ENCODE results near the gene ANO2. TPM values are rescaled to one million over a fixed set of nuclear protein-coding genes. Genes with fewer than 3 reads are reported as not detected.

Gene ANO2
- total RNA-seq, 1 experiment from 2014 or later: not detected

DNA sequence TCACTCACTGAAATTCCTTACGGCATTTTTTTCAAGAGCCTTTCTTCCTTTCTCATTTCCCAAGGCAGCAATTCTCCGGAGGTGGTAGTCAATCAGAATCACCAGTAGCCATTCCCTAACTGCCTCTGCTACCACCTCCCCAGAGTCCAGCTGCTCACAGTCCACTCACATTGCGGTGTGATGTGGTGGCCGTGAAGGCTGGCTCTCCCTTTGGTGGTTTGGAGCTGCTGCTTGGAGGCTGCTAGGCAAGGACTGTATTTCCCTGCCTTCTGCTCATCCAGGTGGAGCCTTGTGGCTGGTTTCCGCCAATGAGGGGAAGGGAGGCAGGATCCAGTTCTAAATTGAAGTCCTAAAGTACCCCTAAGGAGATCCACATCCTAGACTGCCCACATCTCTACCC is 222.0 kb downstream of the ANO2 start:
- H3K36me3 ChIP-seq (ENCODE audit: insufficient read depth, low read length): no peaks in the 10 kb centered on the region
- H4K20me1 ChIP-seq (ENCODE audit: insufficient read depth, low read depth, low read length): no peaks in the 10 kb centered on the region
- H3K4me2 ChIP-seq (ENCODE audit: low read depth, low read length, poor library complexity, severe bottlenecking): no peak overlapping the region
- DNase-seq: no peak
- no peaks in the 10 kb centered on the region for H3K79me2 ChIP-seq (ENCODE audit: low read length)
- no peaks in the 10 kb centered on the region for H3K9me2 ChIP-seq (replicated peaks; ENCODE audit: insufficient read depth, low read length)
- H2AFZ ChIP-seq (ENCODE audit: low read length): no peak overlapping the region
- no peaks in the 10 kb centered on the region for H3K4me1 ChIP-seq (ENCODE audit: low read length)
- H3K9ac ChIP-seq (ENCODE audit: low read length): no peak overlapping the region
- H3K27ac ChIP-seq (ENCODE audit: low read length): no peak overlapping the region
- no peaks in the 10 kb centered on the region for H3K27me3 ChIP-seq (ENCODE audit: low read length)
- H3K4me3 ChIP-seq (ENCODE audit: low read length): no peak overlapping the region
- H3K9me3 ChIP-seq (ENCODE audit: low read length): no peaks in the 10 kb centered on the region

DNA sequence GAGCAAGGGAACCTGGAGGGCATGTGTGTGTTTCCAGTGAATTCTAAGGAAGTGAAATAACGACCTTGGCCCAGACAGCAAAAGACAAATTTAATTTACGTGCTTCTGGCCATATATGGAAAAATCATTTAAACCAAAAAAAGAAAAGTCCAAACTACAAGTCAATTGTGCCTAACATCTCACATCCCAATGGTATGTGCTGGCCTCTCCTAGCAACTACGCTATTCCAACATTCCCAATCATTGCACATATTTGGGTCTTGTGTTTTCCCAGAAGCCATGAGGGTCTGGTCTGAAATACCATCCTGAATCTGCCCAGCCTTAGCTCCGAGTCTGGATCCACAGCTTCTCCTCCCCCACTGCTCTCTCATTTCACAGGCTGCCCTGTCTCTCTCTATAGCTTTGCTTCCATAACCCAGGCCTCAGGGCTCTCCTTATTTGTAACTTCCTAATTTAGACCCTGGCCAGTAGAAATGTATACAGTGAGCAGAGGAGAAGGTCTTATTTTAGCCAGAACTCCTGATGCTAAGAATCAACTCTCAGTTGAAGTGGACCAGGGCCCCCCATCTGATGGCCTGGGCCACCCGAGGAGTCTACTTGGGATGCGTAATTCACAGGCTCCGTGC is 224.6 kb downstream of the ANO2 start:
- no peak for DNase-seq
- Histone ChIP-seq H3K27ac (ENCODE audit: low read length) (no peak overlapping the region), H3K4me2 (ENCODE audit: low read depth, low read length, poor library complexity, severe bottlenecking) (no peak overlapping the region), H3K4me1 (ENCODE audit: low read length) (no peaks in the 10 kb centered on the region), H3K9me3 (ENCODE audit: low read length) (no peaks in the 10 kb centered on the region), H3K79me2 (ENCODE audit: low read length) (no peaks in the 10 kb centered on the region), H2AFZ (ENCODE audit: low read length) (no peak overlapping the region), H4K20me1 (ENCODE audit: insufficient read depth, low read depth, low read length) (no peaks in the 10 kb centered on the region), H3K36me3 (ENCODE audit: insufficient read depth, low read length) (no peaks in the 10 kb centered on the region), H3K9ac (ENCODE audit: low read length) (no peak overlapping the region), H3K9me2 (replicated peaks; ENCODE audit: insufficient read depth, low read length) (no peaks in the 10 kb centered on the region), H3K27me3 (ENCODE audit: low read length) (no peaks in the 10 kb centered on the region), H3K4me3 (ENCODE audit: low read length) (no peak overlapping the region)

DNA sequence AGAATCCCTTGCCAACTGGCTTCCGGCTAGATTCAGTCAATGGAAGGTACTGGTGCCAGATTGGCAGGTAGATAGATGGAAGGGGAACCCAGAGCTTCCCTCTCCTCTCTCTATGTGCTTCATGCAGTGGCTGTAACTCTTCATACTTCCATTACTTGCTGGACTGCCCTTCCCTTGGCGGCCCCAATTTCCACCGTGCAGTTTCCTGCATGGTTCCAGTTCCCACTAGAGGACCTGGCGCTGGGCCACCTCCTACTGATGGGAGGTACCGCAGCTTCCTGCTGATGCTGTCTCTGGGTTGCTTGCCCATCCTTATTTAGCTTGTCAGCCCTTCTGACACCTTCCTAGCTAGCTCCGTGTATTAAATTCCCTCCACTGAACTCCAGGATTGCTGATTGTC is 226.4 kb downstream of the ANO2 start:
- DNase-seq: no peak
- no peaks in the 10 kb centered on the region for H3K36me3 ChIP-seq (ENCODE audit: insufficient read depth, low read length)
- no peak overlapping the region for H3K4me2 ChIP-seq (ENCODE audit: low read depth, low read length, poor library complexity, severe bottlenecking)
- no peaks in the 10 kb centered on the region for H4K20me1 ChIP-seq (ENCODE audit: insufficient read depth, low read depth, low read length)
- no peaks in the 10 kb centered on the region for H3K79me2 ChIP-seq (ENCODE audit: low read length)
- no peak overlapping the region for H3K4me3 ChIP-seq (ENCODE audit: low read length)
- no peak overlapping the region for H2AFZ ChIP-seq (ENCODE audit: low read length)
- no peaks in the 10 kb centered on the region for H3K9me2 ChIP-seq (replicated peaks; ENCODE audit: insufficient read depth, low read length)
- H3K9ac ChIP-seq (ENCODE audit: low read length): no peak overlapping the region
- no peaks in the 10 kb centered on the region for H3K27me3 ChIP-seq (ENCODE audit: low read length)
- H3K9me3 ChIP-seq (ENCODE audit: low read length): no peaks in the 10 kb centered on the region
- no peaks in the 10 kb centered on the region for H3K4me1 ChIP-seq (ENCODE audit: low read length)
- no peak overlapping the region for H3K27ac ChIP-seq (ENCODE audit: low read length)

DNA sequence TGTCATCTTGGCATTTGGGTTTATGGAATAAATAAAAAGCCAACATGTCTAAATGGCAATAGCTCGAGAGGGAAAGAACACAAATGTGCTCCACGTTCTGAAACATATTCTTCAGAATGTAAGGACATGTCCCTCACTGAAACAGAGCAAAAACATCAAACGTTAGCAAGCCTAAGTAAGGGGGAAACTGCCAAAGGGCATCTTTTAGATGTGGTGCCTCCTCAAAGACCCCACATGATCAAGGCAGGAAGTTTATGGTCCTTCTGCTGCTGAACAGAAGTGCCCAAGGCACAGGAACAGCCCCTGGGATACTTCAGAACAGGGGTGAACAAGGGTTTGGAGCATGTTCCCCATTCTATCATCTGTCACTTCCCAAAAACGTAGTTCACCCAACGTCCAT is 227.0 kb downstream of the ANO2 start:
- Histone ChIP-seq H3K9ac (ENCODE audit: low read length) (no peak overlapping the region), H3K9me2 (replicated peaks; ENCODE audit: insufficient read depth, low read length) (no peaks in the 10 kb centered on the region), H3K27ac (ENCODE audit: low read length) (no peak overlapping the region), H3K4me3 (ENCODE audit: low read length) (no peak overlapping the region), H3K4me1 (ENCODE audit: low read length) (no peaks in the 10 kb centered on the region), H2AFZ (ENCODE audit: low read length) (no peak overlapping the region), H3K36me3 (ENCODE audit: insufficient read depth, low read length) (no peaks in the 10 kb centered on the region), H3K27me3 (ENCODE audit: low read length) (no peaks in the 10 kb centered on the region), H3K4me2 (ENCODE audit: low read depth, low read length, poor library complexity, severe bottlenecking) (no peak overlapping the region), H3K79me2 (ENCODE audit: low read length) (no peaks in the 10 kb centered on the region), H3K9me3 (ENCODE audit: low read length) (no peaks in the 10 kb centered on the region), H4K20me1 (ENCODE audit: insufficient read depth, low read depth, low read length) (no peaks in the 10 kb centered on the region)
- DNase-seq: no peak

DNA sequence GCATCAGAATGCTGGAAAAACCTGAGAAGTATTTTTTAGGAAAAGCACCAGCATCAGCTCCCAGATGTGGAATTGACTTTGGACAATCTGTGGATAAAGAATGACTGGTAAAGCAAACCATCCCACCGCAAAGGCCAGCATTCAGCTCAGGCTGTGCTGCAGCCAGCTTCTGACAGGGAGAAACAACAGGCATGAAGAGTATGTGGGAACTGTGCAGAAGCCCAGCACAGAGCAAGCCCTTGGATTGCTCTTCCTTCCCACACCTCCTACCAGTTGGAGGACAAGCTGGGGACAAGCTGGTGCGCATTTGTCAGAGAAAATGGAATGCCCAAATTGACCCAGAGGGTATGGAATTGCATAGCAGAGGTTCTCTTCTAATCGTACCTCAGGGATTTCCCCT is 228.1 kb downstream of the ANO2 start:
- Histone ChIP-seq H2AFZ (ENCODE audit: low read length) (no peak overlapping the region), H3K27ac (ENCODE audit: low read length) (no peak overlapping the region), H4K20me1 (ENCODE audit: insufficient read depth, low read depth, low read length) (no peaks in the 10 kb centered on the region), H3K79me2 (ENCODE audit: low read length) (no peaks in the 10 kb centered on the region), H3K27me3 (ENCODE audit: low read length) (no peaks in the 10 kb centered on the region), H3K9ac (ENCODE audit: low read length) (no peak overlapping the region), H3K4me3 (ENCODE audit: low read length) (no peak overlapping the region), H3K4me1 (ENCODE audit: low read length) (no peaks in the 10 kb centered on the region), H3K36me3 (ENCODE audit: insufficient read depth, low read length) (no peaks in the 10 kb centered on the region), H3K9me3 (ENCODE audit: low read length) (no peaks in the 10 kb centered on the region), H3K4me2 (ENCODE audit: low read depth, low read length, poor library complexity, severe bottlenecking) (no peak overlapping the region), H3K9me2 (replicated peaks; ENCODE audit: insufficient read depth, low read length) (no peaks in the 10 kb centered on the region)
- DNase-seq: no peak

DNA sequence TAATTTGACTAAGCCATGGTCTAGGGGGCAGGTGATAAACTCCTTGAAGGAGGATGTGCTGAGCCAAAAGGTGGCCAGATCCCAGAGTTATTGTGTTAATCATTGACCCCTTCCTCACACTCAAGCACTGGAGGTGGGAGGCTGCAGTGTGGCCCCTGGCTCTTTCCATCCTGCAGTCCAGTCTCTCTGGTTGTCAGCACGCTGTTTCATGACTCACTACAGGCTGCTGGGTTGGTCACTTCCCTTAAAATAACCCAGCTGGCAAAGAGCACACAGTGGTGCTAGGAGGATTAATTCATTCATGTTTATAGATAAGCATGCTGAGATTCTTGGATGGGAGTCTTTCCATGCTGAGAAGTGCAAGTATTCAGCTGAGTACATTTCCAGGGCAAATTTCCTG is 228.9 kb downstream of the ANO2 start:
- DNase-seq: no peak
- Histone ChIP-seq H4K20me1 (ENCODE audit: insufficient read depth, low read depth, low read length) (no peaks in the 10 kb centered on the region), H3K79me2 (ENCODE audit: low read length) (no peaks in the 10 kb centered on the region), H3K4me1 (ENCODE audit: low read length) (no peaks in the 10 kb centered on the region), H3K9ac (ENCODE audit: low read length) (no peak overlapping the region), H3K27me3 (ENCODE audit: low read length) (no peaks in the 10 kb centered on the region), H3K4me3 (ENCODE audit: low read length) (no peak overlapping the region), H3K36me3 (ENCODE audit: insufficient read depth, low read length) (no peaks in the 10 kb centered on the region), H2AFZ (ENCODE audit: low read length) (no peak overlapping the region), H3K27ac (ENCODE audit: low read length) (no peak overlapping the region), H3K9me2 (replicated peaks; ENCODE audit: insufficient read depth, low read length) (no peaks in the 10 kb centered on the region), H3K9me3 (ENCODE audit: low read length) (no peaks in the 10 kb centered on the region), H3K4me2 (ENCODE audit: low read depth, low read length, poor library complexity, severe bottlenecking) (no peak overlapping the region)

DNA sequence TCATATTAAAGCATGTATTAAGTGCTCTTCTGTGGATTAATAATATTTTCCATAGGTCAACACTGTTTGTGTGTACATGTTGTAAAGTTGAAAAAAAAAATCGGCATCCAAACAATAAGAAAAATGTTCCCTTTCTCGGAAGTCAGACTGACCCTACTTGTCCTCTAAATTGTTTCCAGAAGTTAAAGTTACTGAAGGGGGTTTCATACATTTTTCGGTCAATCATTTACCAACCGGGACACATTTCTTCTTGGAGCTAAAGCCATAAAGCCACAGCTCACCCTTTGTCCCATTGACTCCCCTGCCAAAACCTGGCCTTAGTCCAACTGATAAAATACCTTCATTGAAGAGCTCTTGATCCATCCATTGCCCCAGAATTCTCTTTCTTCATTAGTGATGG is 230.0 kb downstream of the ANO2 start:
- no peak overlapping the region for H3K27ac ChIP-seq (ENCODE audit: low read length)
- H3K4me2 ChIP-seq (ENCODE audit: low read depth, low read length, poor library complexity, severe bottlenecking): no peak overlapping the region

DNA sequence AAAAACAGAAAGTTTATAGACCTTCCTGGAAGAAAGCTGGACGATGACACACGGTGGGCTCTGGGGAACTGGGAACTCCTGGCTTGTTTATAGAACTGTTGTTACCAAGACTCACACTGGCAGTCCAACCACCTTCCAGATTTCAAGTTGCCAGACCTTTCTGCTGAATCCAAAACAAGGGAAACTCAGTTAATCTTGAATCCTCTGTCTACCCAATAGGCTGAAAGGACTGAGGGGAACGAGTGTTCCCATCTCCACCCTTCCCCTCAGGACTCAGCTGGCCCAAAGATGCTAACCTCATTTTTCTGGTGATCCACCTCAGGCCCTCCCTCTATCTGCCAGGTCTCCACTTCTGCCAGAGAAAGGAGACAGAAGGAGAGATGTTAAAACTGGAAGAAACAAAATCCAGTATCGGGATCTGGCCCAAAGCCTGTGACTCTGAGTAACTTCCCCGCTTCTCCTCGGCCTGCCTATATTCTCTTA is 231.4 kb downstream of the ANO2 start:
- H3K9me2 ChIP-seq (replicated peaks; ENCODE audit: insufficient read depth, low read length): no peaks in the 10 kb centered on the region
- no peak overlapping the region for H3K4me2 ChIP-seq (ENCODE audit: low read depth, low read length, poor library complexity, severe bottlenecking)
- no peaks in the 10 kb centered on the region for H3K9me3 ChIP-seq (ENCODE audit: low read length)
- H3K4me1 ChIP-seq (ENCODE audit: low read length): no peaks in the 10 kb centered on the region
- no peak overlapping the region for H3K4me3 ChIP-seq (ENCODE audit: low read length)
- H3K27ac ChIP-seq (ENCODE audit: low read length): no peak overlapping the region
- no peaks in the 10 kb centered on the region for H3K27me3 ChIP-seq (ENCODE audit: low read length)
- no peak for DNase-seq
- H3K79me2 ChIP-seq (ENCODE audit: low read length): no peaks in the 10 kb centered on the region
- H2AFZ ChIP-seq (ENCODE audit: low read length): no peak overlapping the region
- H3K9ac ChIP-seq (ENCODE audit: low read length): no peak overlapping the region
- H4K20me1 ChIP-seq (ENCODE audit: insufficient read depth, low read depth, low read length): no peaks in the 10 kb centered on the region
- no peaks in the 10 kb centered on the region for H3K36me3 ChIP-seq (ENCODE audit: insufficient read depth, low read length)

More for the DNA sequence above, 230.0 kb downstream of the ANO2 start:
- H3K27me3 ChIP-seq (ENCODE audit: low read length): no peaks in the 10 kb centered on the region
- H4K20me1 ChIP-seq (ENCODE audit: insufficient read depth, low read depth, low read length): no peaks in the 10 kb centered on the region
- H2AFZ ChIP-seq (ENCODE audit: low read length): no peak overlapping the region
- no peaks in the 10 kb centered on the region for H3K9me2 ChIP-seq (replicated peaks; ENCODE audit: insufficient read depth, low read length)
- H3K9ac ChIP-seq (ENCODE audit: low read length): no peak overlapping the region
- no peaks in the 10 kb centered on the region for H3K79me2 ChIP-seq (ENCODE audit: low read length)
- H3K4me1 ChIP-seq (ENCODE audit: low read length): no peaks in the 10 kb centered on the region
- H3K9me3 ChIP-seq (ENCODE audit: low read length): no peaks in the 10 kb centered on the region
- H3K4me3 ChIP-seq (ENCODE audit: low read length): no peak overlapping the region
- DNase-seq: no peak
- no peaks in the 10 kb centered on the region for H3K36me3 ChIP-seq (ENCODE audit: insufficient read depth, low read length)
